GDM1 (cell line): ENCODE results near the gene CDH13.

Source experiments
- DNase-seq: peaks from one replicate; lab custom pipeline; 2025; lab: John Stamatoyannopoulos, UW

Gene CDH13

DNA sequence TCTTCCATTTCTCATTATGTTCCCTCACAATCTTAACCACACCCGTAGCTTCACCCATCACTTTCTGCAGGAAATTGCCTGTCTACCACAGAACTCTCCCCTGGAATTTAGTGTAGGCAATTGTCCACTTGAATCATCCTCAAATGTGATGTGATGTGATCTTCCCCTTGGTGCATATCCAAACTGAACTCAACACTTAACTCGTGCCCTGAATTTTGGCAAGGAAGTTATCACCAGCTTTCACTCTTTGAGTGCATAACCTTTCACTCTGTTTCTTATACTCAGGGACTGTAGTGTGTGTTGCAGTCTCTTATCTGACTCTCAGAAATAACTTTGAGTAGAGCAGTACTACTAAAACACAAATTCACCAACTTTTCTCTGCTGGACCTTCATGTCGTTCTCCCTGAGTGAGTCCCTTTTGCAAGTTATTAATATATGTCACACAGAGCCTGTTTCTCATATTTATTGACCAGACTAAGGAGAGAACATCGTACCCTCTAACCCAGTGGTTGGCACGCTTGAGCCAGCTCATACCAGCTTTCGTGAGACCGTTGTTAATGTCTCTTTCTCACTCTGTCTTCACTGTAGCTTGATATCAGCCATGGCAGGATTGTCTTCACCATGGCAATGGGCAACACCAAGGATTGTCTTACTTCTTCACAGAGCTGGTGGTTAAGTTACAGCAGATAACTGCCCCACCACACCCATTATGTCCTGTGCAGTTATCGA is 622.1 kb downstream of the CDH13 start:
- DNase-seq: no peak

DNA sequence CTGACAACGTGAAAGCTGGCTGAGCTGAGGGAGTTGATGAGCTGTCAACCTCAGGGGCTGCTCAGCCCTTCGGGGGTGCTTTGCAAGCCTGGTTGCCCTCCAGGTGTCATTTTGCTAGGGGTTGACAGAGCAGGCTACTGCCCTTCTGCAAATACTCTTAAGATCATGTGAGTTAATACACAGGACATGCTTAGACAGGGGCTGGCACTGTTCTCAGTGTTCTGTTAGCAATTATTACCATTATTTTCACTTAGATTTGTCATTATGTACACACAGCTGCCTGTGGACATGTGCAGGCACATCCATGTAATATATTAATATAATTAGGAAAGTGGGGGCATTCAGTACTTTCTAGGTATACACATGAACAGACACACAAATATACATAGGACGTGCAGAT is 626.8 kb downstream of the CDH13 start:
- DNase-seq: no peak

DNA sequence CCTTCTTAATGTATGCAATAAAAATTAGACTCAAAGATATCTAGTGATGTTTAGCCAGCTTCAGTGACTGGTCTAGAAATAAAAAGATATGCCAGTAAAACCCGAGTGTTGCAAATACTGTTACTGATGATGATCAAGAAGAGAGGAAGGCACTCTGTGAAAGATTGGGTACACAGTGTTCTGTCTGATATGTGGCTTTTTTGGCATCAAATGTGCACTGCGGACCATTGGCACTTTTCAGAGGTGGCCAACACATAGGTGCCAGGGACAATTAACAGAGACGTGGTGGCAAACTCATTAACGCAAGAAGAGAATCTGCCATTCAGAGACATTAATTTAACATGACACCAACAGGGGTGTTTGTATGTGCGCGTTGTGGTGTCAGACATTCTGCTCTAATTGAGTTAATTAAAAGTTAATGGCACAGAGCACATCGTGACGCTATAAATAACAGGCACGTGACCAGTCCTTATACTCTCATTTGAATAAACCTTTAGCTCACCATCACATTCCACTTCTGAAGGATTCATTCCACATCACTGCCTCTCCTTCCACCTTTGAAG is 631.7 kb downstream of the CDH13 start:
- DNase-seq: no peak

DNA sequence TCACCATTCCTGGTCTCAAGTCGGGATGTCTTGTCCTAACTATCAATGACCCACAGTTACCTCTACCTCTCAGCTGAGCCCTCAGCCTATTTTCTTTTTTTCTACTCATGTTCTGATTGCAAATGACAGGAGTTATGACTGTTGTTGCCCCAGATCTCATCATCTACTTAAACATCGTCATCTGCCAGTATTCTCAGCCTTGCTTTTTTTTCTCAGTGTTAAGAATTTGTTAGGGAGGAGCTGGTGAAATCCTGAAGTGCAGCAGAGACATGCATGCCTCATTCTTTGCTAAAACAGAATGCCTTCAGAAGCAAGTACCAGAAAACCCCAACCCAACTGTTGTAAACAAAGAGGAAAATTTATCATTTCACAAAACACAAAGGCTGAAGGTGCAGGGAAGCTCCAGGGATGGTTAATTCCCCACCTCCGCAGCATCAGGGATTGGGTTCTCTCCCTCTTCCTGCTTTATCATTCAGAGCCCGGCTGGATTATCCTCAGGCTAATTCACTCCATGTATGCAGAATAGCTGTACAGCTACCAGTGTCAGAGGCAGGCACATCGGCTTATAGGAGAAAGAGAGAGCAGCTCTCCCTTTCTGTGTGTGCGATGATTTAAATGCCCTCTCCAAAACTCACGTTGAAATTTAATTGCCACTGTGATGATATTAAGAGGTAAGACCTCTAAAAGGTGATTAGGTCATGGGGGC is 640.2 kb downstream of the CDH13 start:
- no peak for DNase-seq

DNA sequence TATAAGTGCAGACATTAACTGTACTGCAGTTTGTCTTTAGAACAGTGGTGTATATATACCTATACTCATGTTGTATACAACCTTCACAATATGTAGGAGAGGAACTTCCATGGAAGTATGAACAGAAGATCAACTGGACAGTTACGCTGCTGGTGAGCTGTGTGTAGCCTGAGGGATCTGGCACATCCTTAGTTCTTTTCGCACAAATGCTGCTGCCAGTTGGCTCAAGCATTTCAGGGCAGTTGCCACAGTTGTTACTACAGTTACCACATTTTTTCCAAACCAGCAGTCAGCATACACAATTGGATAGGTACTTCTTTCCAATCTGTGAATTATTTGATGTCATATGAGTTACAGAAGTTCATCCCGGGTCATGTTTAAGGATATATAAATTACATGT is 641.4 kb downstream of the CDH13 start:
- no peak for DNase-seq

DNA sequence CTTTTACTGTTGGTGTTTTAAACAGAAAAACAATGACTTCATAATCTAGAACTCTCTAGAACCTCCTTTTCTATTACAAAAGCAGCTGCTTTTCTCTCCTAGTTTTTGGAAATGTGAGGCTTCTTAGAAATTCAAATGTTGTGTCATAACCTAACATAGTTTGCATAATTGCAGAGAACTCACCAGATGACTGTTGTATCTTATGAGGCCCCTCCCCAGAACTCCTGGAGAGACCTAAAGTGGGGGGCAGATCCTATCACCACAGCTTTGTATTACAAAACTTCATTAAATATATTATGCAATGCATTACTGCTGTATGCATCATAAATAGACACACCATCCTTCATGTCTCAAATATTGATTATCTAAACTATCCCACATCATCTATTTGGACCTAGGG is 642.3 kb downstream of the CDH13 start:
- no peak for DNase-seq

DNA sequence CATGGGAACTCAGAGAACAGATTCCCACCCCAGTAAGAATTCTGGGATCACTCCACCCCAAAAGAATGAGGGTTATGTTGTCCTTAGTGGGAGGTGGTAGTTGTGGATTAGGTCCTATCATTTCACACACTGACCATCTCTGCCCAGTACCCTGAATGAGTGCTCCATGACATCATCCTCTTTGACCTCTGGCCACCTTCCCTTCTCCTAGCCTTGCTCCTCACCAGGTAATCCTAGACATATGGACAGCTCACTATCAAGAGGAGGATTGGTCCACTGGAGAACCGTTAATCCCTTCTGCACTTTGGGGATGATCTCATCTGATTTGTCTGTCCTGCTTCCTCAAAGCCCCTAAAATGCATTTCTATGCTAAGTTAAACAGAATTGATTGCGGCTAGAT is 642.8 kb downstream of the CDH13 start:
- no peak for DNase-seq

DNA sequence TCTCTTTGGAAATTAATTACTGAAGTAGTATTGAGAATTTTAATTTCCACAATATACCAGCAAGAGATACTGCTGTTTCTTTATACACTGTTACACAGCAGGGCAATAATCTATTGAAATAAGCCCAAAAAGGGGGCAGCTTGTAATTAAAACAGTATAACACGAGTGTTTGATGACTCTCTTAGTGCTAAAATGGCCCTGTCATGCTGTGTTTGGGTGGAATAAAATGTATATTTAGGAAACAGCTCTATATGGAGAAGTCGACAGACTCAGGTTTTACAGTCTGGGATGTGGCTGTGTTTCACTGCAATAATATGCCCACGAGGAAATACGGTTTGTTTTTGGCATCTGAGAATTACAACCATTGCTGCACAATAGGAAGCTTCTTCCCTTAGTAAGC is 643.3 kb downstream of the CDH13 start:
- no peak for DNase-seq

DNA sequence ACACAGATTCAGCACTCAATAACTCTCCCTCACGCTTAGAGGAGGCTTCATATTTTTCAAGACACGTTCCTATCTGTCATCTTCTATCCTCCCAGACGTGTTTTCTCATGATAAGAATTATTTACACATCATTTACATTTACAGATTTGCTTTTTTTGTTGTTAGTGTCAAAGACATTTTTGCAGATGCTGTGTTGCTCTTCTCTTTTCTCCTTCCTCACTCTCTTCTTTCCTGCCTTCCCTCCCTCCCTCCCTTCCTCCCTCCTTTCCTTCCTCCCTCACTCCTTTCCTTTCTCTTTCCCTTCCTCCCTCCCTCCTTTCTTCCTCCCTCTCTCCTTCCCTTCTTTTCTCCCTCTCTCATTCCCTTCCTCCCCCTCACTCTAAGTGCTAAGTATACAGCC is 643.9 kb downstream of the CDH13 start:
- no peak for DNase-seq

DNA sequence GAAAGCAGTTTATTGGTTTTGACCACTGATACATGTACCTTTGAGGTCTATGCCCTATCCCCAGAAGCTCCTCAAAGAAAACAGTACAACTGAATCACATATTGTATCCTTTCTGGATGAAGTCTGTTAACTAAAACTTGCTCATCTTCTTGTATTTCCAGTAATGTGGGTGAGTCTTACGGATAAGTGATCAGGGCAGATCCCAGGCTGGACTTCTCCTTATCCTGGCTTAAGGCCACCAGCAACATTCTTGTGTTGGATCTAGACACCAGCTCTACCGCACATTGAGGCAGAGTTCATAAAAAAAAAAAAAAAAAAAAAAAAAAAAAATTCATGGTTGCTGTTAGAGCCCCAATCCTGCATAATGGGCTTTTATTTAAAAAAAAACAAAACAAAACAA is 644.4 kb downstream of the CDH13 start:
- no peak for DNase-seq

DNA sequence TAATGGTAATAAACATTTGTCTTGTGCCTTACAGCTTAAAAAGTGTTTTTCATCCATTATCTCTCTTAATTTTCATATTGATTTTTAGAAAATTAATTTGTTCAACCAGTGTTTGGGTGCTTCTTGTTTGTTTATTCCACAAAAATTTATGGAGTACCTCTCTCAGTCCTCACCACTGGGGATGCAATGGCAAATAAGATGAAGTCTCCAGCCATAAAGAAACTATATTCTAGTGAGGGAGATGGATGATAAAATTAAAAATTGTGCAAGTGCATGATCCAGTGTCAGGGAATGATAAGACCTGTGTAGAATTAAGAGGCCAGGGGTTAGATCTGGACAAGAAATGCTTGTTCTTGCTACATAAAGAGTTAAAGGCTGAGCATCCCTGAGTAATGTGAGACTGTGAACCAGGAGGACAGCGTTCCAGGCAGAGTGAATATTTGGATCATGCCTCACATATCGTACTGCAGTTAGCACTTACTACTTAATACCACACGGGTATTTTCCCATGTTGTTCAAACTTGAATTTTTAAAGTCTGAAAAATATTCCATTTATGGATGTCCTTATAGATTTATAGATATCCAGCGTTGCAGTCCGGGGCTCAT is 645.3 kb downstream of the CDH13 start:
- no peak for DNase-seq

DNA sequence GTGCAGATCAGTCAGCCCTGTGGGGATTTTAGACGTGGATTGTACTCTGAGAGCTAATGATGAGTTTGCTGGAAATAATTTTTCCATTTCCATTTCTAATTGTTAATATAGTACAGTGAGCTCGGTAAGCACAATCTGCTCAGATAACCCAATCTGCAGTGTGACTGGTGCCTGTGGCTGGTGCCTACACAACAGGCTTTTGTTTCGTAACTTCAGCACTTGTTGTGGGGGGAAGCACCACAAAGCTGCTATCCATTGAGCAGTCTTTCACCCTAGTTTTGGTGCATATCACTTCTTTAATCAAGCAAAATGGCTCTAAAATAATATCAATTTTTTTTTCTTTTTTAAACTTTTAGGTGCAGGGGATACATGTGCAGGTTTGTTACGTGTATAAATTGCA is 646.1 kb downstream of the CDH13 start:
- DNase-seq: no peak

DNA sequence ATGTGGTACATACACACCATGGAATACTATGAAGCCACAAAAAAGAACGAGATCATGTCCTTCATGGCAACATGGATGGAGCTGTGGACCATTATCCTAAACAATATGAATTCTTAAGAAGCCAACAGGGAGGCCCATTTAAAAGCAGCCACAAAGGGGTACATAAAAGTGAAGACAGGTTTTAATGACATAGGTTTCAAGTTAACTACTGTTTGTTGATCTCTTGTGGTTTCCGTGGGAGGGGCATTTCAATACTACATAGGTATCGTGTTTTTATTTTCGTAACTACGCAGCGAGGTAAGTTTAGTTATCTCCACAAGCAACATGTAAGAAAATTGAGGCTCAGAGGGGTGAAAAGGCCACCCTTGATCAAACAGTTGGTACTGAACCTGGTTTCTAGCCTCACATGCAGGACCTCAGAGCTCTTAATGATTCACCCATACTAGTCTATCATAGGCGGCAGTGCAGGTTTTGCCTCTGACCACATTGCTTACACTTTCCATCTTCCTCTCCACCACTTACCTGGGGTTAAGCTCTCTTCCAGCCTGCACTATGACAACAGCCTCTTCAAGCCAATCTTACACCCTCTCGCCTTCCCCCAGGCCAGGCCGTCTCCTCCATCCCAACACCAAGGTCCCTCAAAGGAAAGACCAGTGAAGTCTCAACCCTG is 646.9 kb downstream of the CDH13 start:
- no peak for DNase-seq

DNA sequence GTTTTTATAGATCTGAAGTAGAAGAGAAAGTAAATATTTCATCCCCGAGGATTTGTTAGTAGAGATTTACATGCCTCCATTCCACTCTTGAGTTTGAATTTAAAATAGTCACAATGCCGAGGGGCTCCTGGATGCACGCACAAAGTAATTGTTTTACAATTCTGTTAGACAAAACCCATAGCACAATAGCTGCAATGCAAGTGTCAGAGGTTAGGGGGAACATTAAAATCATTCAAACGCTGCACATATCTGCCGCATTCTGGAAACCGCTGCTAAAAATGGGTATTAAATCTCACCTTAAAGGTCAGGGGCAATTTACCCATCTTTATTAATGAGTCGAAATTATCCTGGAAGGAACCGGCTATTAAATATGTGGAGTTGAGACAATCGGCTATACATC is 652.5 kb downstream of the CDH13 start:
- DNase-seq: no peak

DNA sequence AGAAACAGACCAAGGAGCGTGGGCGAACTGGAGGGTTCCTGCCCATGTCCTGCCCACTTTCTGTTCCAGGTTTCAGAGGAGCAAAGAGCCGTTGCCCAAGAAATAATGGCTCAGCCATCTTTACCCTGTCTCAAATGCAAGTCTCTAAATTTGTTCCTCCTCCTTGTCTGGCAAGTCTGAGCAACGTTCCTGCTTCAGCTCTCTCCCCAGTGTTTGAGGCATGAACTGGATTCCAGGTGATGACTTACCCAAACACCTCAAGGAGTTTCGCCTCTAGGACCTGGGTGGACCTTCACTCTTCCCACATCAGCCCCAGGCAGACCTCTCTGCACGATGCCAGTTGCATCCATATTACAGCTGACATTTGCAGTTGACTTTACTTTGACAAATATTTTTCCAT is 659.2 kb downstream of the CDH13 start:
- no peak for DNase-seq

DNA sequence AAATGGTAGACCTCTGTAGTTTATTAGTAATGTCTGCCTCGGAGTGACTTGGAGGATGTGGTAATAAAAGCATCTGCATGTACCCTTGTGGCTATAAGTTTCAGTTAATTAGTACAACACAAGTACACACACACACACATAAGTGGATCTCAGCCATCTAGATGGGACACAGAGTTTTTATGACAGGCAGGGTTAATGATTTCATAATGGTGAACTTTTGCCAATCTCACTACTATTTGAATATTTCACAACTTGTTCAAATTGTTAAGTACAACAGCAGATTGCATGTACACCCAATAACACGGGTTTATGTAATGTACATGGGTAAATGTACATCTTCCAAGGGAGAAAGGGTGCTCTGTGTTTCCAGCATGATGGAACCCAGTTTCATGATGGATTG is 669.7 kb downstream of the CDH13 start:
- DNase-seq: no peak

DNA sequence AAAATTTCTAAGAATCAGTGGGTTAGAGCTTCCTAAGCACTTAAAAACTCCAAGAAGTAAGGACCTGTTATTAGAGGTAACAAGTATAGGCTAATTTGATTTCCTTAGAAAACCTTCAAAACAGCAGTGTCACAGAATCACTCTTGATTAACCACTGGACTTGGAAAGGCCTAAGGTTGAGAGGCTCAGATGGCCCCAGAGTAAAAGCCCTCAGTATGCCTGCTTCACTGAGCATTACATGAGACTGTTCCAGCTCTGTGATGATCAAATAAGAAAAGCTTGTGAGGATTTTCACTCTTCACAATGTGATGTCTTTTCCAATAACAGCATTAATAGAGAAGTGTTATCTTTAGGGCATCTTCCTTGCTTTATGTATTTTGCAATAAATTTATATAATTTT is 671.8 kb downstream of the CDH13 start:
- no peak for DNase-seq

DNA sequence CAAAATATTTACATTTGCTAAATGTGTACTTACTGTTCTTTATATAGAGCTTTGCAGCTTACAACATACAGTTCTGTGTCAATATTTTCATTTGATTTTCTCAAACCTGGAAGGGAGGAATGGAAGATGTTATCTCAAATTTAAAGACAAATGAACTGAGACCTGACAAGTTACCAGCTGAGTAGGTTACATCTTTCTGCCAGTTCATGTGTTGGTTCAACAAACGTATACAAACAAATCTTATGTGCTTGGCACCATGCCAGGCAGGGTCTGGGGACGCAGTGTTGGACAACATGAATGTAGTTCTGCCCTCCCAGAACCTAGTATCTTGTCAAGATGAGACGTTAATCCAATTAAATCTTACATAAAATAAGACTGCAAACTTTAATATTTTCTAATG is 673.6 kb downstream of the CDH13 start:
- DNase-seq: no peak

DNA sequence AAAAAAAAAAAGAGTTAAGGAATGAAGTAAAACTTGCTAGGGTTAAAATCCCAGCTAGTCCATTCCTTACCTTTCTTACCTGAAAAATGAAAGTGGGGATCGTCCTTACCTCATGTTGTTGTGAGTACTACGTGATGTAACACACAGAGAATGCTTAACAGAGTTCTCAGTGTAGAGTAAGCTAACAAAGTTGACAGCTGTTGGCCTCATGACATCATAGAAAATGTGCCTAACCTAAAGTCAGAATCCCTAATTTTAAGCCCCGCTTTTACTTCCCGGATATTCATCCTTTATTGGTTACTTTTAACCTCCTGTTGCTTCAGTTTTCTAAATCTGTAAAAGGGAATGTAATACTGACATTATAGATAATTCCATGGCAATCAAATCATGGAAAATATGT is 675.2 kb downstream of the CDH13 start:
- DNase-seq: no peak

DNA sequence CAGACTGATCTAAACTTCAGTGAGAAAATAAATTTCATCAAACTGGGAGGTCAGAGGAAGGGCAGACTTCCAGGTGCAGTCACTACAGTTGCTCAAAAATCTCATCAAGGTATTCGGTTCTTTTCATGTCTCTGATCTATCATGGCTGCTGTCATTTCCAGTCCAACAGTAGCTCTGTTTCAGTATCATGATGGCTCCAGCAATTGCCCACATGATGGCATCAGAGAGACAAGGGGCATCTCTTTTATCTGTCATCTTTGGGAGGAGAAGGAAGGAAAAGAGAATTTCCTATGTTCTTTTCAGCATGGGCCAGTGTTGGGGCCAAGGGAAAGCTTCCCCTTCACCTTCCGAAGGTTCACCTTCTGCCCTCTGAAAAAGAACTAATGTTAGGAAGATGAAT is 676.1 kb downstream of the CDH13 start:
- DNase-seq: no peak

DNA sequence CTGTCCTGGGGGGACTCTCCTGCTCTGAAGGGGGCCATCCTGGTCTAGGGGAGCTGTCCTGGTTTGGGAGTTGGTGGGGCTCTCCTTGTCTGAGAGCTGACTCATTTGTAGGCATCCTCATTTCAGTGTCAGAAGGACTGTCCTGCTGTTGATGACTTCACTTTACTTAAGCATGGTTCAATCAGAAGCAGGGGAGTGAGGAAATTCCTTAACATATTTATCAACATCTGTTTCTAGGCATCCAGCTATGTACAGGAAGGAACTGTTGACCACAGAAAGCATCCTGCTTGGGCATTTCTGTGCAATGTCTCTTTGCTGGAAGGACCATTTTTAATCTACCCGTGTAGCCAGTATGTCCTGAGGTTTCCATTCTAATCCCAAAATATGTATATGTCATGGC is 678.3 kb downstream of the CDH13 start:
- DNase-seq: no peak

DNA sequence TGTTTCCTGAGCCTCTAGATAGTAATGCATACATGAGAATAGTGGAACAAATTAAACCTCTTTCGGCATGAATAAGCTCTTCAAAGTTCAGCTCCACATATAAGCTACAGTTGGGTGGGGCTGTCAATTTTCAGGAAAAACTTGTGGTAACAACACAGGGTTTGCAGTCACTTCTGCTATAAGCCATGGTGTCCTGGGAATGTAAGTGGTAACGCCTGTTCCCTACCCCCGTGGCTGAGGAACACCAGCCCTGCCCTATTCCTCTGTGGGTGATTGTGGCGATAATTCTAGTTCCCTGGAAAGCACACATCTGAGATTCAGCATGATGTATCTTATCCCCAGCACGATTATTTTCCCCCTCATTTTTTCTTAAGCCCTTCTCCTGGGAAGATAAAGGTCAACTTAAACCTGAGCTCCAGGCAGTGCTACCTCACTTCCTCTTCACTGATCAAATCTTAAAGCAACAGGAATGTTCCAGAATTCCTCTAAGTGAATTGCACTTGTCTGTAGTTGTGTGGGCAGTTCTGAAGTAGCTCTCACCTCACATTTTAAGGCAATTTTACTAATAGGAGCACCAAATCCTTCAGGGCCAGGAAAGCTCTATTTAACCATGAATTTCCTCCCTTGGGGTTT is 680.3 kb downstream of the CDH13 start:
- DNase-seq: no peak
